C4-2B (cell line): Measurements from ENCODE around the gene TTC21B.

Source experiments
- ZFX ChIP-seq: fragments of 450-650 bp; IDR thresholded peaks from 2 replicates; pipeline ENCODE4 v1.6.1; 2017
- TF ChIP-seq, protein P1 (sequence below): fragments of 450-650 bp; conservative IDR thresholded peaks from 2 replicates; pipeline ENCODE4 v1.5.1; 2017; ENCODE audit warnings: mild to moderate bottlenecking

DNA sequence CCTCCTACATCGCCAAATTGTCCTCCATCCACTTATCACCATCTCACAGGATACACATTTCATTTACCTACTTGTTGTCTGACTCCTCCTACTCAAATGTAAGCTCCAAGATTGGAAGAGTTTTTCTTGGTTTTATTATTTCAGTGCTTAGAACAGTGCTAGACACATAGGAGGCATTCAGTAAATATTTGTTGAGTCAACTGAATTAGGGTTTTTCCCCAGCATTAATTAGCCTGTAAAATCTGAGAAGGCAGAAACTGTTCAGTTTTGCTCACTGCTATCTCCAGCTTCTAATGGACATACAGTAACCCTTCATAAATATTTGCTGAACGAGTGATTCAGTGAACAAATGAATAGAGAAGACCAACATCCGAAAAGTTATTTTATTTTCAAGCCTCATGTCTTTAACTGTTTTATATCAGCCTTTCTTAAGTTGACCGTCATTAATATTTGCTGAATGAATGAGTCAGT, 800 bp downstream of the TTC21B start:
- TF ChIP-seq, protein P1, sequence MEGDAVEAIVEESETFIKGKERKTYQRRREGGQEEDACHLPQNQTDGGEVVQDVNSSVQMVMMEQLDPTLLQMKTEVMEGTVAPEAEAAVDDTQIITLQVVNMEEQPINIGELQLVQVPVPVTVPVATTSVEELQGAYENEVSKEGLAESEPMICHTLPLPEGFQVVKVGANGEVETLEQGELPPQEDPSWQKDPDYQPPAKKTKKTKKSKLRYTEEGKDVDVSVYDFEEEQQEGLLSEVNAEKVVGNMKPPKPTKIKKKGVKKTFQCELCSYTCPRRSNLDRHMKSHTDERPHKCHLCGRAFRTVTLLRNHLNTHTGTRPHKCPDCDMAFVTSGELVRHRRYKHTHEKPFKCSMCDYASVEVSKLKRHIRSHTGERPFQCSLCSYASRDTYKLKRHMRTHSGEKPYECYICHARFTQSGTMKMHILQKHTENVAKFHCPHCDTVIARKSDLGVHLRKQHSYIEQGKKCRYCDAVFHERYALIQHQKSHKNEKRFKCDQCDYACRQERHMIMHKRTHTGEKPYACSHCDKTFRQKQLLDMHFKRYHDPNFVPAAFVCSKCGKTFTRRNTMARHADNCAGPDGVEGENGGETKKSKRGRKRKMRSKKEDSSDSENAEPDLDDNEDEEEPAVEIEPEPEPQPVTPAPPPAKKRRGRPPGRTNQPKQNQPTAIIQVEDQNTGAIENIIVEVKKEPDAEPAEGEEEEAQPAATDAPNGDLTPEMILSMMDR, result no peak
- no peak for TF ChIP-seq ZFX
